Measurements from ENCODE around the gene PINLYP. TPM values are rescaled to one million over a fixed set of nuclear protein-coding genes. Genes with fewer than 3 reads are reported as not detected.

The PINLYP gene
- total RNA-seq, 3 donors from 2014 or later, result 0.61 to 7.4 (median 2.0) TPM

DNA sequence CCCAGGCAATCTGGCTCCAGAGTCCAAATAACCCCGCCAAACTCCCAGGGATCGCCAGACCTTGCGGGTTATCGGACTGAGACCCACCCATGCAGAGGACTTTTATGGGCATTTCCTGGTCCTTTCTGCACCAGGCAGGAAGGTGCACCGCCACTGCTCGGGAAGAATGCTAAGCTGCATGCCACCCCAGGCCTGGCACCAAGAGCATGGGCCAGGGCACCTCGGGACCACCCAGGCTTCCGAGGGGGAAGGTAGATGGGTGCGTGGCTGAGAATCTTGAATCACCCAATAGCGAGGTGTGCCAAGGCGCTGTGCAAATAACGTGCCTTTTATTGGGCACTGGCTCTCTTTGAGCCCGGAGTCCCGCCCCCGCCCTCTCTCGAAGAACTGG lies 43.0 kb upstream of the PINLYP start:
- ATAC-seq, result peak; percentile 51
- Histone ChIP-seq H3K4me1 (ENCODE audit: low read depth) (peaks cover 31% of the 10 kb centered on the region), H3K36me3 (ENCODE audit: low read depth) (no peaks in the 10 kb centered on the region), H3K4me3 (no peak overlapping the region), H3K9me3 (no peaks in the 10 kb centered on the region)
- DNase-seq, result peak; percentile 81 to 83 (median 83)
- TF ChIP-seq, protein P1, sequence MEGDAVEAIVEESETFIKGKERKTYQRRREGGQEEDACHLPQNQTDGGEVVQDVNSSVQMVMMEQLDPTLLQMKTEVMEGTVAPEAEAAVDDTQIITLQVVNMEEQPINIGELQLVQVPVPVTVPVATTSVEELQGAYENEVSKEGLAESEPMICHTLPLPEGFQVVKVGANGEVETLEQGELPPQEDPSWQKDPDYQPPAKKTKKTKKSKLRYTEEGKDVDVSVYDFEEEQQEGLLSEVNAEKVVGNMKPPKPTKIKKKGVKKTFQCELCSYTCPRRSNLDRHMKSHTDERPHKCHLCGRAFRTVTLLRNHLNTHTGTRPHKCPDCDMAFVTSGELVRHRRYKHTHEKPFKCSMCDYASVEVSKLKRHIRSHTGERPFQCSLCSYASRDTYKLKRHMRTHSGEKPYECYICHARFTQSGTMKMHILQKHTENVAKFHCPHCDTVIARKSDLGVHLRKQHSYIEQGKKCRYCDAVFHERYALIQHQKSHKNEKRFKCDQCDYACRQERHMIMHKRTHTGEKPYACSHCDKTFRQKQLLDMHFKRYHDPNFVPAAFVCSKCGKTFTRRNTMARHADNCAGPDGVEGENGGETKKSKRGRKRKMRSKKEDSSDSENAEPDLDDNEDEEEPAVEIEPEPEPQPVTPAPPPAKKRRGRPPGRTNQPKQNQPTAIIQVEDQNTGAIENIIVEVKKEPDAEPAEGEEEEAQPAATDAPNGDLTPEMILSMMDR (IDR thresholded peaks at IDR 0.05), result no peak
- intact Hi-C loops (cut with DNase I, micrococcal nuclease), result loop anchor here in 1 of 2 donors (10.0 kb wide), 1 partner anchor 122 kb away; no protein-coding TSS in a partner anchor

DNA sequence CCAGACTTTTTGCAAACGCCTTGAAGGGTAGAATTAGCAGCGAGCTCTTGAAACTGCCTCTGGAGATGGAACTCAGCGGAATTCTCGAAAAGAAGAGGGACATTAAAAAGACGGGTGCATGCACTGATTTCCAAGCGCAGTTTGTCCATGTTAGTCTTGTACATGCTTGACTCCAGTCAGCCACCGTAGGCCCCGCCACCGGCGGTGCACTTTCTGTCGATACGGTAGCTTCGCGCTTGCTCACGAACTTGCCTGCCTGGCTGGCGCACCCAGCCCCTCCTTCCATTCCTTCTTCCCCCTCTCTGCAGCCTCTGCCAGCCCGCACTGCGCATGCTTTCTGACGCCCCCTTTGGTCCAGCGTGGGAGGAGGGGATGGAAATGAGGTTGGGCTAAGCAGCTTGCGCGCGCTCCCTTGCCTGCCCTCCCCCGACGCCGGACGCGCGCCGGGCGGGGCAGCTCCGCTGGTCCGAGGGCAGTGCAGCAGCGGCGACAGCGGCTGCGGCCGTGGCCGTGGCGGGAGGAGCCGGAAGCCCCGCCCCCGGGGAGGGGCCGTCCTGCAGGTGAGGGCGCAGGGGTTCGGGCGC lies 42.5 kb upstream of the PINLYP start, which contains the start of gene ZNF575:
TSS of gene ZNF575 (plus strand) at position 227 of the 584 bp plus-strand sequence. CDS start 1,235 bp downstream, outside the sequence.
- TF ChIP-seq, protein P1 (IDR thresholded peaks at IDR 0.05), result no peak
- no peaks in the 10 kb centered on the region for H3K36me3 ChIP-seq (ENCODE audit: low read depth)
- peaks cover 31% of the 10 kb centered on the region for H3K4me1 ChIP-seq (ENCODE audit: low read depth)
- H3K9me3 ChIP-seq, result no peaks in the 10 kb centered on the region
- peak within 1 kb of the TSS; percentile 21 for H3K4me3 ChIP-seq
- intact Hi-C loops (cut with DNase I, micrococcal nuclease), result loop anchor here in 1 of 2 donors (10.0 kb wide), 1 partner anchor 122 kb away; no protein-coding TSS in a partner anchor
- peak; percentile 92 to 94 (median 94) for DNase-seq
- peak; percentile 82 for ATAC-seq

- Histone ChIP-seq H3K4me3 (peak overlapping the region; percentile 21), H3K4me1 (ENCODE audit: low read depth) (peaks cover 31% of the 10 kb centered on the region), H3K9me3 (no peaks in the 10 kb centered on the region), H3K36me3 (ENCODE audit: low read depth) (no peaks in the 10 kb centered on the region)
- intact Hi-C loops (cut with DNase I, micrococcal nuclease), result loop anchor here (2.0 to 10.0 kb wide), 2 partner anchors 61 to 121 kb away; no protein-coding TSS in a partner anchor
- TF ChIP-seq, protein P1 (IDR thresholded peaks at IDR 0.05), result no peak
- peak; percentile 83 for ATAC-seq
- DNase-seq, result peak; percentile 98 to 100 (median 99)
Observed at GRCh38 chr19:43533546-43534304, 41.9 kb upstream of the PINLYP start.

DNA sequence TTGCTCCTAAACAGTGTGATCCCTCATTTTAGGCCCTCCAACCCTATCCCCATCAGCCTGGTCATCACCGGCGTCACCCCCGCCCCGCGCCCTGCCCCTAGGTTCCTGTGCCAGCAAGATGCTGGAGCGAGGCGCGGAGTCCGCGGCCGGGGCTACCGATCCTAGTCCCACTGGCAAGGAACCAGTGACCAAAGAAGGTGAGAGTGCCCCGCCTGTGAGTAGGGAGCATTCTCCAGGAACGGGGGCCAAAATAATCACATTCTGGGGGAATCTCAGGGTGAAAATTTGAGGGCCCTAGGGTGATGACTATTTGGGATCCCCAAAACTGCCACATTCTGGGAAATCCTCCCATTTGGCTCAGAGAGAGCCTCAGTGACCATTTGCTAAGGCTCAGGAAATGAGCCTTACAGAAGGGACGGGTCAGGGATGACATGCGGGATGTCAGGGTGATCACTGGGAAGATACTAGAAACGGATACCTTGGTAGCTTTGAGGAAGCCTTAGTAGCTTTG lies 41.2 kb upstream of the PINLYP start:
- H3K4me3 ChIP-seq, result peak overlapping the region; percentile 21
- TF ChIP-seq, protein P1 (IDR thresholded peaks at IDR 0.05), result no peak
- DNase-seq (no peak), ATAC-seq (no peak)
- intact Hi-C loops (cut with DNase I, micrococcal nuclease), result loop anchor here (2.0 to 10.0 kb wide), 2 partner anchors 60 to 120 kb away; no protein-coding TSS in a partner anchor
- H3K36me3 ChIP-seq (ENCODE audit: low read depth), result no peaks in the 10 kb centered on the region
- peaks cover 29% of the 10 kb centered on the region for H3K4me1 ChIP-seq (ENCODE audit: low read depth)
- H3K9me3 ChIP-seq, result peaks cover 5% of the 10 kb centered on the region

GRCh38 chr19:43534816-43535761 lies 40.5 kb upstream of the PINLYP start:
- ATAC-seq, result no peak
- no peaks in the 10 kb centered on the region for H3K36me3 ChIP-seq (ENCODE audit: low read depth)
- TF ChIP-seq, protein P1 (IDR thresholded peaks at IDR 0.05), result peak; percentile 19
- H3K4me1 ChIP-seq (ENCODE audit: low read depth), result peaks cover 22% of the 10 kb centered on the region
- DNase-seq, result peak; percentile 68 to 77 (median 70)
- H3K4me3 ChIP-seq, result no peak overlapping the region
- intact Hi-C loops (cut with DNase I, micrococcal nuclease), result loop anchor here (2.0 to 10.0 kb wide), 2 partner anchors 60 to 120 kb away; no protein-coding TSS in a partner anchor
- peaks cover 6% of the 10 kb centered on the region for H3K9me3 ChIP-seq

All from mucosa of descending colon (tissue), 3 donors.